Gastroesophageal sphincter (tissue), 3 donors: Measurements from ENCODE around the gene SLC26A6.

Source experiments
- EP300 ChIP-seq: sonication (generic); formaldehyde crosslinking; IDR thresholded peaks from one replicate; pipeline ENCODE4 v1.6.1; 2017; ENCODE audit warnings: antibody characterized with exemption, mild to moderate bottlenecking
- POLR2A ChIP-seq, 2 donors: fragments of 450-650 bp; IDR thresholded peaks; one replicate each; pipeline ENCODE4 v1.6.1; 2017; ENCODE audit warnings: antibody characterized with exemption in 2 of 2, mild to moderate bottlenecking in 2 of 2, moderate library complexity in 1 of 2
- POLR2AphosphoS5 ChIP-seq: sonication (generic); formaldehyde crosslinking; IDR thresholded peaks from one replicate; pipeline ENCODE4 v1.6.1; 2017; ENCODE audit warnings: antibody characterized with exemption
- TF ChIP-seq, protein P1 (sequence below), 4 experiments: fragments of 200-600 bp in 2 of 4; fragments of 450-650 bp in 2 of 4; sonication (generic) in 1 of 4; IDR thresholded peaks; one replicate each; pipeline ENCODE4 v1.5.1; 2017 to 2019; ENCODE audit warnings: antibody characterized with exemption in 4 of 4, mild to moderate bottlenecking in 2 of 4, moderate library complexity in 2 of 4

DNA sequence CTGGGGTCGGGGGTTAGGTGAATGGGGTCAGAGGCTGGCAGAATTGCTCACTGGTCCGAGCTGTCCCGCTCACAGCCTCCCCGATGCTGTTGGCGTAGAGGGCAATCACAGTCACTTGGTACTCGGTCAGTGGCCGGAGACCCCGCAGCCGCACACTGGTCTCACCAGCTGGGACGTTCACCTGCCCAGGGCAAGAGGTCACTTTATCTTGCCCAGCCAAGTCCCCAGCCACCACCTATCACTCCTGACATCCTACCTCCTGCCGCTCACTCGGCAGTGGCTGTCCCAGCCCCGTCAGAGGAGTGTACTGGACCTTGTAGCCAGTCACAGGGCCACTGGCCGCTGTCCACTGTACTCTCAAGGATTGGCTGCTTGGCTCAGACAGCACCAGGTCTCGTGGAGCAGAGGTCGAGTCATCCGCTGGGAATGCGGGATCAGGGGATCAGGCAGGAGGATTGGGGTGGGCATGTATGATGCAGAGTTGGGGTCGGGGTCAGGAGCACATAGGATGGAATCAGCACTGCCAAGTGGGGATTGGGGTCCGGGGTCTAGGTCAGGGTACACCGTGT lies 42.7 kb downstream of the SLC26A6 start:
- TF ChIP-seq, protein P1, sequence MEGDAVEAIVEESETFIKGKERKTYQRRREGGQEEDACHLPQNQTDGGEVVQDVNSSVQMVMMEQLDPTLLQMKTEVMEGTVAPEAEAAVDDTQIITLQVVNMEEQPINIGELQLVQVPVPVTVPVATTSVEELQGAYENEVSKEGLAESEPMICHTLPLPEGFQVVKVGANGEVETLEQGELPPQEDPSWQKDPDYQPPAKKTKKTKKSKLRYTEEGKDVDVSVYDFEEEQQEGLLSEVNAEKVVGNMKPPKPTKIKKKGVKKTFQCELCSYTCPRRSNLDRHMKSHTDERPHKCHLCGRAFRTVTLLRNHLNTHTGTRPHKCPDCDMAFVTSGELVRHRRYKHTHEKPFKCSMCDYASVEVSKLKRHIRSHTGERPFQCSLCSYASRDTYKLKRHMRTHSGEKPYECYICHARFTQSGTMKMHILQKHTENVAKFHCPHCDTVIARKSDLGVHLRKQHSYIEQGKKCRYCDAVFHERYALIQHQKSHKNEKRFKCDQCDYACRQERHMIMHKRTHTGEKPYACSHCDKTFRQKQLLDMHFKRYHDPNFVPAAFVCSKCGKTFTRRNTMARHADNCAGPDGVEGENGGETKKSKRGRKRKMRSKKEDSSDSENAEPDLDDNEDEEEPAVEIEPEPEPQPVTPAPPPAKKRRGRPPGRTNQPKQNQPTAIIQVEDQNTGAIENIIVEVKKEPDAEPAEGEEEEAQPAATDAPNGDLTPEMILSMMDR (IDR thresholded peaks at IDR 0.05): no peak
- TF ChIP-seq POLR2A (IDR thresholded peaks at IDR 0.05) (no peak), POLR2AphosphoS5 (no peak), EP300 (no peak)
